Activated T-helper 17 cell treated with anti-CD3 and anti-CD28 coated beads, Interleukin-2, amount 50 U/mL, for 72 hours (primary cell): ENCODE measurements around the gene OR52J3. TPM values are rescaled to one million over a fixed set of nuclear protein-coding genes. Genes with fewer than 3 reads are reported as not detected.
"Not testable (repeated sequence)": the region's sequence is repeated elsewhere in the genome, so short reads cannot be mapped to it uniquely, and the experiment has no call there.

Experiments used
- ATAC-seq: fragments of 150-1000 bp; cut with Tn5 transposase; replicated peaks from 2 replicates; pipeline ENCODE4 v1.10.0; 2021; ENCODE audit warnings: mild to moderate bottlenecking, moderate library complexity
- H3K27ac Mint-ChIP-seq: one replicate; pipeline ENCODE4 v1.8.0; 2022; ENCODE audit warnings: mixed read lengths
- H3K27me3 Mint-ChIP-seq: one replicate; pipeline ENCODE4 v1.8.0; 2022; ENCODE audit warnings: mixed read lengths
- H3K36me3 Mint-ChIP-seq: one replicate; pipeline ENCODE4 v1.8.0; 2022; ENCODE audit warnings: low read depth, mild to moderate bottlenecking, mixed read lengths
- H3K4me1 Mint-ChIP-seq: one replicate; pipeline ENCODE4 v1.8.0; 2022; ENCODE audit warnings: mixed read lengths
- H3K4me3 Mint-ChIP-seq: one replicate; pipeline ENCODE4 v1.8.0; 2022; ENCODE audit warnings: mild to moderate bottlenecking, mixed read lengths
- H3K9me3 Mint-ChIP-seq: one replicate; pipeline ENCODE4 v1.8.0; 2022; ENCODE audit warnings: mixed read lengths
- total RNA-seq, 2 donors: library from RNA; stranded (reverse); gene quantifications; one replicate each; pipeline ENCODE4 v1.2.3, GENCODE V29; 2022

The OR52J3 gene
- total RNA-seq = not detected

- H3K36me3 Mint-ChIP-seq = no peaks in the 10 kb centered on the region
- ATAC-seq = no peak
- no peak within 1 kb of the TSS for H3K27ac Mint-ChIP-seq
- H3K4me1 Mint-ChIP-seq = no peaks in the 10 kb centered on the region
- no peaks in the 10 kb centered on the region for H3K9me3 Mint-ChIP-seq
- H3K4me3 Mint-ChIP-seq = no peak within 1 kb of the TSS
- peaks cover 4% of the 10 kb centered on the region for H3K27me3 Mint-ChIP-seq
Measured at GRCh38 chr11:5046226-5046625, at the start of gene OR52J3. TSS of gene OR52J3 (plus strand) at chr11:5046526. CDS start at chr11:5046526, 0 bp downstream.

GRCh38 chr11:5004424-5005274 is 41.7 kb upstream of the OR52J3 start:
- Mint-ChIP-seq H3K9me3 (no peaks in the 10 kb centered on the region), H3K36me3 (no peaks in the 10 kb centered on the region), H3K4me1 (no peaks in the 10 kb centered on the region), H3K27me3 (peaks cover 4% of the 10 kb centered on the region), H3K4me3 (no peak overlapping the region), H3K27ac (no peak overlapping the region)
- ATAC-seq = no peak

GRCh38 chr11:5007561-5007960 is 38.8 kb upstream of the OR52J3 start:
- ATAC-seq = no peak
- peaks cover 4% of the 10 kb centered on the region for H3K27me3 Mint-ChIP-seq
- no peaks in the 10 kb centered on the region for H3K36me3 Mint-ChIP-seq
- no peak overlapping the region for H3K4me3 Mint-ChIP-seq
- no peaks in the 10 kb centered on the region for H3K4me1 Mint-ChIP-seq
- H3K27ac Mint-ChIP-seq = no peak overlapping the region
- H3K9me3 Mint-ChIP-seq = no peaks in the 10 kb centered on the region

- Mint-ChIP-seq H3K27ac (no peak overlapping the region), H3K27me3 (no peaks in the 10 kb centered on the region), H3K36me3 (no peaks in the 10 kb centered on the region), H3K4me1 (no peaks in the 10 kb centered on the region), H3K4me3 (no peak overlapping the region), H3K9me3 (no peaks in the 10 kb centered on the region)
- no peak for ATAC-seq
Measured at GRCh38 chr11:5011254-5011653, 35.1 kb upstream of the OR52J3 start.

- ATAC-seq = no peak
- no peaks in the 10 kb centered on the region for H3K27me3 Mint-ChIP-seq
- H3K4me1 Mint-ChIP-seq = no peaks in the 10 kb centered on the region
- no peak overlapping the region for H3K4me3 Mint-ChIP-seq
- no peak overlapping the region for H3K27ac Mint-ChIP-seq
- H3K9me3 Mint-ChIP-seq = no peaks in the 10 kb centered on the region
- no peaks in the 10 kb centered on the region for H3K36me3 Mint-ChIP-seq
Measured at GRCh38 chr11:5013012-5013411, 33.3 kb upstream of the OR52J3 start.

GRCh38 chr11:5021996-5022395 is 24.3 kb upstream of the OR52J3 start:
- Mint-ChIP-seq H3K4me1 (no peaks in the 10 kb centered on the region), H3K36me3 (no peaks in the 10 kb centered on the region), H3K27me3 (no peaks in the 10 kb centered on the region), H3K9me3 (peaks cover 18% of the 10 kb centered on the region), H3K4me3 (no peak overlapping the region), H3K27ac (no peak overlapping the region)
- no peak for ATAC-seq

GRCh38 chr11:5036669-5037068 is 9.7 kb upstream of the OR52J3 start:
- no peaks in the 10 kb centered on the region for H3K36me3 Mint-ChIP-seq
- peaks cover 4% of the 10 kb centered on the region for H3K27me3 Mint-ChIP-seq
- no peaks in the 10 kb centered on the region for H3K4me1 Mint-ChIP-seq
- no peaks in the 10 kb centered on the region for H3K9me3 Mint-ChIP-seq
- no peak for ATAC-seq
- no peak overlapping the region for H3K27ac Mint-ChIP-seq
- H3K4me3 Mint-ChIP-seq = no peak overlapping the region

- no peak overlapping the region for H3K4me3 Mint-ChIP-seq
- no peak overlapping the region for H3K27ac Mint-ChIP-seq
- H3K27me3 Mint-ChIP-seq = peaks cover 4% of the 10 kb centered on the region
- no peaks in the 10 kb centered on the region for H3K36me3 Mint-ChIP-seq
- ATAC-seq = no peak
- H3K9me3 Mint-ChIP-seq = no peaks in the 10 kb centered on the region
- H3K4me1 Mint-ChIP-seq = no peaks in the 10 kb centered on the region
Measured at GRCh38 chr11:5037926-5038325, 8.4 kb upstream of the OR52J3 start.

- peaks cover 4% of the 10 kb centered on the region for H3K27me3 Mint-ChIP-seq
- H3K4me3 Mint-ChIP-seq = no peak overlapping the region
- no peaks in the 10 kb centered on the region for H3K36me3 Mint-ChIP-seq
- H3K9me3 Mint-ChIP-seq = no peaks in the 10 kb centered on the region
- no peak for ATAC-seq
- no peak overlapping the region for H3K27ac Mint-ChIP-seq
- no peaks in the 10 kb centered on the region for H3K4me1 Mint-ChIP-seq
Measured at GRCh38 chr11:5038341-5038740, 8.0 kb upstream of the OR52J3 start.

GRCh38 chr11:5040876-5041275 is 5.5 kb upstream of the OR52J3 start:
- no peak overlapping the region for H3K4me3 Mint-ChIP-seq
- H3K36me3 Mint-ChIP-seq = no peaks in the 10 kb centered on the region
- H3K27ac Mint-ChIP-seq = no peak overlapping the region
- no peak for ATAC-seq
- peaks cover 4% of the 10 kb centered on the region for H3K27me3 Mint-ChIP-seq
- no peaks in the 10 kb centered on the region for H3K4me1 Mint-ChIP-seq
- no peaks in the 10 kb centered on the region for H3K9me3 Mint-ChIP-seq

- Mint-ChIP-seq H3K4me1 (no peaks in the 10 kb centered on the region), H3K4me3 (no peak overlapping the region), H3K27me3 (peaks cover 4% of the 10 kb centered on the region), H3K36me3 (no peaks in the 10 kb centered on the region), H3K27ac (no peak overlapping the region), H3K9me3 (no peaks in the 10 kb centered on the region)
- ATAC-seq = no peak
Measured at GRCh38 chr11:5042091-5042490, 4.2 kb upstream of the OR52J3 start.

- Mint-ChIP-seq H3K9me3 (no peaks in the 10 kb centered on the region), H3K4me1 (no peaks in the 10 kb centered on the region), H3K27me3 (peaks cover 4% of the 10 kb centered on the region), H3K4me3 (no peak overlapping the region), H3K27ac (no peak overlapping the region), H3K36me3 (no peaks in the 10 kb centered on the region)
- ATAC-seq = no peak
Measured at GRCh38 chr11:5043380-5043779, 2.9 kb upstream of the OR52J3 start.

- no peak for ATAC-seq
Measured at GRCh38 chr11:5046754-5047330, 516 bp downstream of the OR52J3 start.

GRCh38 chr11:5058679-5059078 is 12.4 kb downstream of the OR52J3 start:
- not testable (repeated sequence) for H3K27me3 Mint-ChIP-seq, H3K4me3 Mint-ChIP-seq, H3K4me1 Mint-ChIP-seq, H3K27ac Mint-ChIP-seq, H3K36me3 Mint-ChIP-seq, ATAC-seq, H3K9me3 Mint-ChIP-seq

More at GRCh38 chr11:5046754-5047330, 516 bp downstream of the OR52J3 start:
- Mint-ChIP-seq H3K27me3 (peaks cover 3% of the 10 kb centered on the region), H3K36me3 (no peaks in the 10 kb centered on the region), H3K9me3 (no peaks in the 10 kb centered on the region), H3K4me1 (no peaks in the 10 kb centered on the region), H3K4me3 (no peak overlapping the region), H3K27ac (no peak overlapping the region)

GRCh38 chr11:5059391-5059790 is 13.1 kb downstream of the OR52J3 start, which contains the start of gene OR52E2:
TSS of gene OR52E2 (minus strand) at chr11:5059627. CDS start at chr11:5059627, 0 bp downstream.
- H3K4me3 Mint-ChIP-seq = no peak within 1 kb of the TSS
- no peak for ATAC-seq
- H3K27ac Mint-ChIP-seq = no peak within 1 kb of the TSS
- no peaks in the 10 kb centered on the region for H3K9me3 Mint-ChIP-seq
- no peaks in the 10 kb centered on the region for H3K36me3 Mint-ChIP-seq
- no peaks in the 10 kb centered on the region for H3K4me1 Mint-ChIP-seq
- peaks cover 13% of the 10 kb centered on the region for H3K27me3 Mint-ChIP-seq
